DOHH2 (cell line): ENCODE measurements around the gene RPS6KA4.

Source experiments
- H3F3A ChIP-seq: fragments of 200-600 bp; sonication (generic), shearing (Covaris generic); 2 replicates; pipeline ENCODE4 v1.6.0; 2016; ENCODE audit warnings: antibody characterized with exemption, mild to moderate bottlenecking; ENCODE audit not compliant: control insufficient read depth, insufficient read depth
- H3K27ac ChIP-seq: fragments of 200-600 bp; sonication (generic); 2 replicates; pipeline ENCODE4 v1.5.1; 2014; ENCODE audit warnings: low read depth, mild to moderate bottlenecking, low read length, moderate library complexity
- H3K27me3 ChIP-seq: fragments of 200-600 bp; sonication (generic); 2 replicates; pipeline ENCODE4 v1.6.1; 2014; ENCODE audit warnings: mild to moderate bottlenecking, low read length, mixed read lengths; ENCODE audit not compliant: control insufficient read depth
- H3K36me3 ChIP-seq: fragments of 200-600 bp; sonication (generic); 2 replicates; pipeline ENCODE4 v1.6.1; 2014; ENCODE audit warnings: mild to moderate bottlenecking, low read length, moderate library complexity, mixed read lengths; ENCODE audit not compliant: control insufficient read depth
- H3K4me1 ChIP-seq: fragments of 200-600 bp; sonication (generic); 2 replicates; pipeline ENCODE4 v1.6.1; 2014; ENCODE audit warnings: mild to moderate bottlenecking, low read length, mixed read lengths; ENCODE audit not compliant: control insufficient read depth
- H3K4me2 ChIP-seq: fragments of 200-600 bp; sonication (generic); 2 replicates; pipeline ENCODE4 v1.6.0; 2014; ENCODE audit warnings: mild to moderate bottlenecking, low read length, moderate library complexity
- H3K4me3 ChIP-seq: fragments of 200-600 bp; sonication (generic); 2 replicates; pipeline ENCODE4 v1.5.1; 2014; ENCODE audit warnings: mild to moderate bottlenecking, low read length, mixed read lengths
- H3K79me2 ChIP-seq: fragments of 200-600 bp; sonication (generic); 2 replicates; pipeline ENCODE4 v1.6.1; 2014; ENCODE audit warnings: mild to moderate bottlenecking, low read length, mixed read lengths; ENCODE audit not compliant: control insufficient read depth
- H3K9me2 ChIP-seq: fragments of 200-600 bp; sonication (generic); replicated peaks from 2 replicates; pipeline ENCODE4 v1.6.1; 2014; ENCODE audit warnings: mild to moderate bottlenecking, low read length, mixed read lengths; ENCODE audit not compliant: control insufficient read depth
- H3K9me3 ChIP-seq: fragments of 200-600 bp; sonication (generic); 2 replicates; pipeline ENCODE4 v1.6.1; 2014; ENCODE audit warnings: antibody characterized with exemption, low read length, mixed read lengths; ENCODE audit not compliant: control insufficient read depth, insufficient read depth
- H4K20me1 ChIP-seq: fragments of 200-600 bp; sonication (generic); 2 replicates; pipeline ENCODE4 v1.6.0; 2014; ENCODE audit warnings: low read depth, mild to moderate bottlenecking, antibody characterized with exemption, low read length, moderate library complexity; ENCODE audit not compliant: control insufficient read depth, insufficient read depth
- EZH2phosphoT487 ChIP-seq: fragments of 200-600 bp; sonication (generic); IDR thresholded peaks from 2 replicates; pipeline ENCODE4 v1.6.1; 2017; ENCODE audit warnings: borderline replicate concordance, mild to moderate bottlenecking, antibody characterized with exemption, low read length, moderate library complexity, mixed read lengths
- TF ChIP-seq, protein P1 (sequence below): fragments of 200-600 bp; sonication (generic); IDR thresholded peaks from one replicate; pipeline ENCODE4 v1.5.1; 2014; ENCODE audit warnings: antibody characterized with exemption, mild to moderate bottlenecking, low read depth, low read length; ENCODE audit not compliant: poor library complexity, severe bottlenecking

Gene RPS6KA4

DNA sequence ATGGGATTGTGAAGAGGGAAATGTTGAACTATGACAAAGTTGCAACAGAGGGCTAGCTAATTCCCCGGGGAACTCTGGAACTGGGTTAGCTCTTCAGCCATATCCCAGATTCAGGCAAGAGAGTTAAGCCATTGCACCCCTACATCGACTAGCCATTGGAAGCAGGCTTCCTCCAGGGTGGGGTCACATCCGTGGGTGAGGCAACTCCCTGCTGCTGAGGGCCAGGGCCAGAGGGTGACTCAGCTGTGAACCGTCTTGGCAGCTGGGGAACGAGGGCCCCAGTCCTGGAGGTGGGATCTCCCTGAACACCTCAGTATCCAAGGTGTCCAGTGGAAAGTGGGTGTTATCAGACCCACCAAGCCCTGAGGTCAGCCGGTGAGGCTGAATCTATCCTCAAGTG is 41.1 kb downstream of the RPS6KA4 start:
- Histone ChIP-seq H3K79me2 (no peaks in the 10 kb centered on the region), H3K9me3 (no peaks in the 10 kb centered on the region), H4K20me1 (no peaks in the 10 kb centered on the region), H3K4me2 (no peak overlapping the region), H3K36me3 (no peaks in the 10 kb centered on the region), H3F3A (no peaks in the 10 kb centered on the region), H3K9me2 (no peaks in the 10 kb centered on the region), H3K4me1 (peaks cover 12% of the 10 kb centered on the region), H3K27me3 (peaks cover 8% of the 10 kb centered on the region), H3K4me3 (no peak overlapping the region), H3K27ac (no peak overlapping the region)
- no peak for TF ChIP-seq EZH2phosphoT487
- TF ChIP-seq, protein P1, sequence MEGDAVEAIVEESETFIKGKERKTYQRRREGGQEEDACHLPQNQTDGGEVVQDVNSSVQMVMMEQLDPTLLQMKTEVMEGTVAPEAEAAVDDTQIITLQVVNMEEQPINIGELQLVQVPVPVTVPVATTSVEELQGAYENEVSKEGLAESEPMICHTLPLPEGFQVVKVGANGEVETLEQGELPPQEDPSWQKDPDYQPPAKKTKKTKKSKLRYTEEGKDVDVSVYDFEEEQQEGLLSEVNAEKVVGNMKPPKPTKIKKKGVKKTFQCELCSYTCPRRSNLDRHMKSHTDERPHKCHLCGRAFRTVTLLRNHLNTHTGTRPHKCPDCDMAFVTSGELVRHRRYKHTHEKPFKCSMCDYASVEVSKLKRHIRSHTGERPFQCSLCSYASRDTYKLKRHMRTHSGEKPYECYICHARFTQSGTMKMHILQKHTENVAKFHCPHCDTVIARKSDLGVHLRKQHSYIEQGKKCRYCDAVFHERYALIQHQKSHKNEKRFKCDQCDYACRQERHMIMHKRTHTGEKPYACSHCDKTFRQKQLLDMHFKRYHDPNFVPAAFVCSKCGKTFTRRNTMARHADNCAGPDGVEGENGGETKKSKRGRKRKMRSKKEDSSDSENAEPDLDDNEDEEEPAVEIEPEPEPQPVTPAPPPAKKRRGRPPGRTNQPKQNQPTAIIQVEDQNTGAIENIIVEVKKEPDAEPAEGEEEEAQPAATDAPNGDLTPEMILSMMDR, result no peak

GRCh38 chr11:64400667-64401066 is 41.7 kb downstream of the RPS6KA4 start:
- Histone ChIP-seq H3K36me3 (no peaks in the 10 kb centered on the region), H3K79me2 (no peaks in the 10 kb centered on the region), H3K27me3 (peaks cover 8% of the 10 kb centered on the region), H3K4me2 (no peak overlapping the region), H3K4me1 (peaks cover 9% of the 10 kb centered on the region), H4K20me1 (no peaks in the 10 kb centered on the region), H3K9me2 (no peaks in the 10 kb centered on the region), H3K9me3 (no peaks in the 10 kb centered on the region), H3K27ac (no peak overlapping the region), H3K4me3 (no peak overlapping the region), H3F3A (no peaks in the 10 kb centered on the region)
- TF ChIP-seq EZH2phosphoT487, result no peak
- TF ChIP-seq, protein P1, result no peak

GRCh38 chr11:64401775-64402174 is 42.8 kb downstream of the RPS6KA4 start:
- H3K27ac ChIP-seq, result no peak overlapping the region

More at GRCh38 chr11:64401775-64402174, 42.8 kb downstream of the RPS6KA4 start:
- Histone ChIP-seq H3K4me2 (no peak overlapping the region), H3K79me2 (no peaks in the 10 kb centered on the region), H3K36me3 (no peaks in the 10 kb centered on the region), H3K4me1 (no peaks in the 10 kb centered on the region), H3F3A (no peaks in the 10 kb centered on the region), H3K9me3 (no peaks in the 10 kb centered on the region), H3K4me3 (no peak overlapping the region), H3K27me3 (peaks cover 8% of the 10 kb centered on the region), H4K20me1 (no peaks in the 10 kb centered on the region), H3K9me2 (no peaks in the 10 kb centered on the region)
- no peak for TF ChIP-seq EZH2phosphoT487
- TF ChIP-seq, protein P1, result no peak
